NCI-H526 (cell line): ENCODE measurements around the gene DGUOK.
A peak's percentile ranks its signal among the peaks of the same experiment; 100 is the strongest.
"Not testable (repeated sequence)": the region's sequence is repeated elsewhere in the genome, so short reads cannot be mapped to it uniquely, and the experiment has no call there.

ENCODE experiments used
- DNase-seq, 2 experiments: peaks; one replicate each; lab custom pipeline; 2025; lab: John Stamatoyannopoulos, UW

Gene DGUOK

GRCh38 chr2:73901143-73901542, 25.5 kb upstream of the DGUOK start:
- DNase-seq: no peak

DNA sequence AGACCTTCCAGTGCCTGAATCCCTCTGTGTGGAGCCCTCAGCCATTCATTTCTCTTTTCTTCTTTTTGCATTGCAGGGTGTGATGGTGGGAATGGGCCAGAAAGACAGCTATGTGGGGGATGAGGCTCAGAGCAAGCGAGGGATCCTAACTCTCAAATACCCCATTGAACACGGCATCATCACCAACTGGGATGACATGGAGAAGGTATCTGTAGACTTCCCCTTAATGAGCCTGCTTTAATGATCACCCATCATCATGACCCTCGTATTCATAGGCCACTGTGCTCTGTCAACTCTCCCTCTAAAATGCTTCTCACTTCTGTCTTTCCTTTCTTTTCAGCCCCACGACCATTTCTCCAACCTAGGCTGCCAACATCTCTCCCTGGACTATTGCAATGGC, 24.4 kb upstream of the DGUOK start:
- no peak for DNase-seq

DNA sequence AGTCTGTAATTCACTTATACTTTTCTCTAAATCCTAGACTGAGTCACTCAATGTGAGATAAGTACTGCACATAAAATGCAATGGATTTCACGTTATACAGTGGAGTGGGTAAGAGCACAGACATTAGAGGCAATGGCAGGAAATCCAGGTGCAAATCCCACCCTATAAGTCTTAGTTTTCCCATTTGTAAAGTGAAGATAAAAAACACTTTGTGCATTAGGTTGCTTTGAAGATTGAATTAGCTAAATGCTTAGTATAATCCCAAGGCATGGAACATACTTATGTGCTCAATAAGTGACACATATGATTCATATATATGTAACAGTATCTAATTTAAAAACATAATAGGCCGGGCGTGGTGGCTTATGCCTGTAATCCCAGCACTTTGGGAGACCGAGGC, 23.4 kb upstream of the DGUOK start:
- no peak for DNase-seq

GRCh38 chr2:73903949-73904613, 22.6 kb upstream of the DGUOK start:
- not testable (repeated sequence) for DNase-seq

GRCh38 chr2:73904952-73905351, 21.7 kb upstream of the DGUOK start:
- DNase-seq: no peak

- DNase-seq: no peak
These were observed 19.7 kb upstream of the DGUOK start for GRCh38 chr2:73906847-73907505.

GRCh38 chr2:73907840-73908452, 18.7 kb upstream of the DGUOK start:
- peak in 1 of 2 experiments; percentile 11 for DNase-seq

DNA sequence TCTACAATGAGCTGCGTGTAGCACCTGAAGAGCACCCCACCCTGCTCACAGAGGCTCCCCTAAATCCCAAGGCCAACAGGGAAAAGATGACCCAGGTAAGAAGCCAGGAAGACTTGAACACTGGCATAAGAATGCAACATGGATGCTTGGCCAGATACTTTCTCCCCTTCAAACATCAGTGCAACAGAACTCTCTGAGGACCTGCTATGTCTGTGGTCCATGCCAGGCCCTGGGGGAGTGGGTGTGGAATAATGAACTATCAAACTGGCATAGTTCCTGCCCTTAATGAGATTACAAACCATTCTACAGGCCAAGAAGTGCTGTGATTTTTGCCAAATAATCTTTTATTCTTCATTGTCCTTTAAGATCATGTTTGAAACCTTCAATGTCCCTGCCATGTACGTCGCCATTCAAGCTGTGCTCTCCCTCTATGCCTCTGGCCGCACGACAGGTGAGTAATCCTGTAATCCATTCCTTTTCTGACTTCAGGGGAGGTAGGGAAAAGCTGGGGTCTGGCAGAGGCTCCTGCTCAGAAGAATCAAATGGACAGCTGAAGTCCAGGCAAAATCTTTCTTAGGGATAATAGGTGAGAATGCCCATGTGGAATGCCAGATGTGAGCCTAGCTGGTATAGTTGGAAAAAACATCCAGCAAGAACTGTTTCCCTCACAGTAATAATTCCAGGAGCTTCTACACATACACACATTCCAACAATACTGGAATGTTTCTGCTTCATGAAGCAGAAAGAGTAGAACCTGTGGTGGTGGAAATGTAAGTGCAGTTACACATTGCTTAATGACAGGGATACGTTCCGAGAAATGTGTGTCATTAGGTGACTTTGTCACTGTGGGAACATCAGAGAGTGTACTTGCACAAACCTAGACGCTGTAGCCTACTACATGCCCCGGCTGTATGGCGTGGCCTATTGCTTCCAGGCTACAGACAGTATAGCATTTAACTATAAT, 17.7 kb upstream of the DGUOK start:
- no peak for DNase-seq

GRCh38 chr2:73910873-73911547, 15.7 kb upstream of the DGUOK start:
- DNase-seq: no peak

DNA sequence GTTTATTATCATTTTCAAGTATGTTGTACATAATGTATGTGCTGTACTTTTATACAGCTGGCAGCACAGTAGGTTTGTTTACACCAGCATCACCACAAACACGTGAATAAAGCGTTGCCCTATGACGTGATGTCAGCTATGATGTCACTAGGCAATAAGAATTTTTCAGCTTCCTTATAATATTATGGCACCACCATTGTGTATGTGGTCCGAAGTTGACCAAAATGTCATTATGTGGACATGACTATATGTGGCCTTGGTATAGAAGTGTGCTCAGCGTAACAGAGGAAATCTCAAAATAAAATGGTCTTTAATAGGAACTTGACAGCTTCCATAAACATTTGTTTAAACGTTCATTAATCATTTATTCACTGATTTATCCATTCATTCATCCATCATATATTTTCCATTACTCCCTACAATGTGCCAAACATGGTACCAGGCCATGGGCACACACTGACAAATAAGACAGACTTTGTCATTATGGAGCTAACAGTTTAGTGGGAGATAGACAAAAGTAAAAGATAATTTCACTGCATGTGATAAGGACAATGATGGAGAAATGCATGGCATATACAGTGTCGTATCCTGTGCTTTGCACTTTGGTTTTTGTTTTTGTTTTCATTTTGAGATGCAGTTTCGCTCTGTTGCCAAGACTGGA, 15.0 kb upstream of the DGUOK start:
- DNase-seq: no peak

GRCh38 chr2:73913414-73914054, 13.1 kb upstream of the DGUOK start:
- DNase-seq: no peak

GRCh38 chr2:73914667-73915066, 12.0 kb upstream of the DGUOK start:
- no peak for DNase-seq

- no peak for DNase-seq
These were observed 11.2 kb upstream of the DGUOK start for GRCh38 chr2:73915437-73915993.

GRCh38 chr2:73916666-73917065, 10.0 kb upstream of the DGUOK start:
- DNase-seq: no peak

GRCh38 chr2:73917296-73917695, 9.4 kb upstream of the DGUOK start:
- no peak for DNase-seq

- no peak for DNase-seq
These were observed 8.9 kb upstream of the DGUOK start for GRCh38 chr2:73917696-73918207.

DNA sequence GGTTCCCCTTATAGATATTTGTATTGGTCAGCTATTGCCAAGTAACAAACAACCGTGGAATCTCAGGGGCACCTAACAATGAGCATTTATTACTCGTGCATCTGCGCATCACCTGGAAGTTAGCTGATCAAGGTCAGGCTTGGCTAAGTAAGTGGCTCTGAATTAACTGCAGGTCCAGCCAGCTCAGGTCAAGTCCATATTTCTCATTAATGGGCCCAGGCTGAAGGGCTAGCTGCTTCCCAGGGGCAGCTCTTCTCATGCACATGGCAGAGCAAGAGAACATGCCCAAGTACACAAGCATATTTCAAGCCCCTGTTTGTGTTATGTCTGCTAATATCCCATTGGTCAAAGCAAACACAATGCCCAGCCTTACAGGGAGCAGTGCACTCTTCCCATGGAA, 7.8 kb upstream of the DGUOK start:
- DNase-seq: no peak

- no peak for DNase-seq
These were observed 7.0 kb upstream of the DGUOK start for GRCh38 chr2:73919596-73920228.
